ENCODE results near the gene REC8. TPM values are rescaled to one million over a fixed set of nuclear protein-coding genes. Genes with fewer than 3 reads are reported as not detected.
"Not testable (repeated sequence)": the region's sequence is repeated elsewhere in the genome, so short reads cannot be mapped to it uniquely, and the experiment has no call there.

The REC8 gene
- total and polyA plus RNA-seq, 10 of the 15 experiments (the other 5 are each of a cell fraction or from before 2014, with no cell fraction given) = 4.2 to 76.9 (median 29.1) TPM

- ChIA-PET POLR2A (interaction anchor here (2.1 kb wide), 1 partner anchor 22 kb away, joined by 10 read pairs; the partner anchor contains the start of gene TM9SF1), SMC1A (ENCODE audit: uncharacterized antibody, unreplicated experiment) (interaction anchor here (0.8 to 1.8 kb wide), 4 partner anchors 18 to 108 kb away, joined by 3 to 11 read pairs (median 4); partner anchors contain the start of genes CIDEB and TINF2), CTCF (interaction anchor here (2.9 to 6.3 kb wide), 4 partner anchors 25 to 91 kb away, joined by 18 to 54 read pairs (median 38); partner anchors contain the start of genes CIDEB, RABGGTA and TINF2), RAD21 (ENCODE audit: unreplicated experiment) (interaction anchor here (2.0 to 2.9 kb wide), 2 partner anchors 75 to 91 kb away, joined by 5 to 23 read pairs; partner anchors contain the start of genes CIDEB and EMC9)
- H3K9me3 ChIP-seq (replicated peaks; ENCODE audit: control insufficient read depth, insufficient read depth, low read length); DNase-seq (ENCODE audit: low read depth, low spot score); BruUV-seq (replicated peaks); FAIRE-seq; H2AFZ ChIP-seq (ENCODE audit: control insufficient read depth, low read depth, low read length); ATAC-seq; H3K4me3 ChIP-seq; H3K27ac ChIP-seq (ENCODE audit: control insufficient read depth, insufficient read depth); in situ Hi-C loops (cut with MboI); H3K4me2 ChIP-seq (ENCODE audit: control insufficient read depth, insufficient read depth); H4K20me1 ChIP-seq (ENCODE audit: control insufficient read depth, insufficient read depth); H3K27me3 ChIP-seq (replicated peaks in 1 of 2; ENCODE audit: control insufficient read depth in 2 of 2, insufficient read depth in 2 of 2, low read length in 1 of 2); H3K9ac ChIP-seq (ENCODE audit: control insufficient read depth, insufficient read depth, low read length): not testable (repeated sequence)
- intact Hi-C loops (cut with micrococcal nuclease; ENCODE audit: unreplicated experiment) = loop anchor here (1.0 to 10.0 kb wide), 4 partner anchors 25 to 202 kb away; partner anchors contain the start of genes RABGGTA and TINF2
- 57% methylated on average over 1 of the region's 1 CpG for WGBS (ENCODE audit: insufficient coverage, insufficient replicate concordance, low lambda C conversion rate, missing lambda C conversion rate)
- H3K4me1 ChIP-seq (ENCODE audit: control insufficient read depth, insufficient read depth, low read length) = peaks cover 13% of the 10 kb centered on the region
- peaks cover 2 to 12% of the 10 kb centered on the region in 2 experiments for H3K36me3 ChIP-seq (ENCODE audit: control insufficient read depth in 2 of 2, insufficient read depth in 2 of 2, low read length in 1 of 2)
- peaks cover 14% of the 10 kb centered on the region for H3K79me2 ChIP-seq (ENCODE audit: control insufficient read depth, insufficient read depth, low read length)
These were observed 45.0 kb downstream of the REC8 start for GRCh38 chr14:24216876-24217275.

DNA sequence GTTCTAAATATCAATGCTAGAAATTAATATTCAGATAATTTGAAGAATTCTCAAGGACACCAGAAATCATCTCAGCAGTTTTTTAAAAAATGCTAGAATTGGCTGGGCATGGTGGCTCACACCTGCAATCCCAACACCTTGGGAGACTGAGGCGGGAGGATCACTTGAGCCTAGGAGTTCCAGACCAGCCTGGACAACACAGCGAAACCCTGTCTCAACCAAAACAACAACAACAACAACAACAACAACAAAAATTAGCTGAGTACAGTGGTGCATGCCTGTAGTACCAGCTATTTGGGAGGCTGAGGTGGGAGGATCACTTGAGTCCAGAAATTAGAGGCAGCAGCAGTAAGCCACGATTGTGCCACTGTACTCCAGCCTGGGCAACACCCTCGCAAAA lies 47.2 kb downstream of the REC8 start:
- ChIA-PET SMC1A (ENCODE audit: uncharacterized antibody, unreplicated experiment) (interaction anchor here (0.9 to 2.0 kb wide), 2 partner anchors 13 to 15 kb away, joined by 4 to 12 read pairs; partner anchors contain the start of genes GMPR2 and NEDD8), CTCF (interaction anchor here (1.5 to 3.4 kb wide), 4 partner anchors 9 to 89 kb away, joined by 5 to 24 read pairs (median 9); partner anchors contain the start of genes CIDEB and TINF2), POLR2A (interaction anchor here (1.1 kb wide), 1 partner anchor 20 kb away, joined by 11 read pairs; no protein-coding TSS in a partner anchor), RAD21 (ENCODE audit: unreplicated experiment) (interaction anchor here (0.7 kb wide), 1 partner anchor 81 kb away, joined by 3 read pairs; no protein-coding TSS in a partner anchor)
- Histone ChIP-seq H3K4me3 (no peak overlapping the region), H3K36me3 (ENCODE audit: control insufficient read depth in 2 of 2, insufficient read depth in 2 of 2, low read length in 1 of 2) (peaks cover 2 to 8% of the 10 kb centered on the region in 2 experiments; a peak in 3 of 4 replicates), H3K27ac (ENCODE audit: control insufficient read depth, insufficient read depth) (no peak overlapping the region), H3K9me3 (replicated peaks; ENCODE audit: control insufficient read depth, insufficient read depth, low read length) (no peaks in the 10 kb centered on the region), H3K27me3 (replicated peaks in 1 of 2; ENCODE audit: control insufficient read depth in 2 of 2, insufficient read depth in 2 of 2, low read length in 1 of 2) (no peaks in the 10 kb centered on the region), H3K79me2 (ENCODE audit: control insufficient read depth, insufficient read depth, low read length) (peaks cover 8% of the 10 kb centered on the region), H3K9ac (ENCODE audit: control insufficient read depth, insufficient read depth, low read length) (no peak overlapping the region), H4K20me1 (ENCODE audit: control insufficient read depth, insufficient read depth) (no peaks in the 10 kb centered on the region), H3K4me2 (ENCODE audit: control insufficient read depth, insufficient read depth) (no peak overlapping the region), H3K4me1 (ENCODE audit: control insufficient read depth, insufficient read depth, low read length) (peaks cover 7% of the 10 kb centered on the region), H2AFZ (ENCODE audit: control insufficient read depth, low read depth, low read length) (no peak overlapping the region)
- no TSS peak for BruUV-seq (replicated peaks)
- intact Hi-C loops (cut with micrococcal nuclease; ENCODE audit: unreplicated experiment) (loop anchor here (10.0 kb wide), 1 partner anchor 204 kb away; no protein-coding TSS in a partner anchor), in situ Hi-C loops (cut with MboI) (no loop called here)
- FAIRE-seq (no peak), ATAC-seq (no peak), DNase-seq (ENCODE audit: low read depth, low spot score) (no peak)
- TF ChIP-seq YY1 (IDR thresholded peaks at IDR 0.05; ENCODE audit: low read depth, low read length) = no peak
- no peak for TF ChIP-seq KAT2A (conservative IDR thresholded peaks at IDR 0.05; ENCODE audit: control insufficient read depth, low read depth, low read length)
- 100% methylated on average over 2 of the region's 4 CpGs for WGBS (ENCODE audit: insufficient coverage, insufficient replicate concordance, low lambda C conversion rate, missing lambda C conversion rate)
